T-helper 2 cell (primary cell): Measurements from ENCODE around the gene NRSN1.
"Not testable (repeated sequence)": the region's sequence is repeated elsewhere in the genome, so short reads cannot be mapped to it uniquely, and the experiment has no call there.

Source experiments
- DNase-seq, 5 experiments: peaks; one replicate each; pipeline versions ENCODE4 v3.0.0 to v3.0.0-alpha.2; 2012 to 2022

Gene NRSN1

DNA sequence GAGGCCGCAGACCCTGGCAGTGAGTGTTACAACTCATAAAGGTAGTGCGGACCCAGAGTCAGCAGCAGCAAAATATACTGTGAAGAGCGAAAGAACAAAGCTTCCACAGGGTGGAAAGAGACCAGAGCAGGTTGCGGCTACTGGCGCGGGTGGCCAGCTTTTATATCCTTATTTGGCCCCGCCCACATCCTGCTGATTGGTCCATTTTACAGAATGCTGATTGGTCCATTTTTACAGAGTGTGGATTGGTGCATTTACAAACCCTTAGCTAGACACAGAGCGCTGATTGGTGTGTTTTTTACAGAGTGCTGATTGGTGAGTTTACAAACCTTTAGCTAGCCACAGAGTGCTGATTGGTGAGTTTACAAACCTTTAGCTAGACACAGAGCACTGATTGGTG, 16.7 kb downstream of the NRSN1 start:
- not testable (repeated sequence) for DNase-seq

DNA sequence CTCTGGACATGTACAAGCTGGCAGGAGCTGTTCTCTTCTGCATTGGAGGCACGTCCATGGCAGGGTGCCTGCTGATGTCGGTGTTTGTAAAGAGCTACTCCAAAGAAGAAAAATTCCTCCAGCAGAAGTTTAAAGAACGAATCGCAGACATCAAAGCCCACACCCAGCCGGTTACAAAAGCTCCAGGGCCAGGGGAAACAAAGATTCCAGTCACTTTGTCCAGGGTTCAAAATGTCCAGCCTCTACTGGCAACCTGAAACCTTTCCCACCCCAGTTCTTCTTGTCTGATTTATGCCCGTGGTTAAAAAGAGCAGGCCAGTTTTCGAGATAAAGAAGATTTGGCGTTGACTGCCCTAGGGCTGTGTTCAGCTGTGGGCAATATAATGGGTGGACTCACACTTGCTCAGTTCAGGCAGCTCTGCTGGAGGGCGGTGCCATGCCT, 19.7 kb downstream of the NRSN1 start:
- no peak for DNase-seq

GRCh38 chr6:24146871-24147270, 20.9 kb downstream of the NRSN1 start:
- DNase-seq, result no peak

GRCh38 chr6:24147511-24148153, 21.6 kb downstream of the NRSN1 start:
- no peak for DNase-seq

DNA sequence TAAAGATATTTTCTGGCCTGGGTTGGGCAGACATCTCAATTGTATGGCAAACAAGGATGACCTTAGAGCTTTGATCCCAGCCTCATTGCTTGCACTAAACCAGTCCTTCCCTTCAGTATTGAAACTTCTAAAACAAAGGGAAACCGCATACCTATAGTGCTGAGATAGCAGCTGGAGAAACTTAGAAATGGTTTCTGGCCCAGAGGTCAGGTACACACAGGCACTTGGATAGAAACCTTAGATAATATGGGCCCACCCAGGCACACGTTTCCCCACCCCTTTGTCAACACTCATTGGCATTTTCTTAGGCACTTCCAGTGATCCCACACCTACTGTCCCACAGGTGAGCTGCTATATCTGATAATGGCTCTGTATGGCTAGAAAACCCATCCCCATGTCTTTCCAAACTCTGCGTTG, 22.1 kb downstream of the NRSN1 start:
- DNase-seq, result no peak

DNA sequence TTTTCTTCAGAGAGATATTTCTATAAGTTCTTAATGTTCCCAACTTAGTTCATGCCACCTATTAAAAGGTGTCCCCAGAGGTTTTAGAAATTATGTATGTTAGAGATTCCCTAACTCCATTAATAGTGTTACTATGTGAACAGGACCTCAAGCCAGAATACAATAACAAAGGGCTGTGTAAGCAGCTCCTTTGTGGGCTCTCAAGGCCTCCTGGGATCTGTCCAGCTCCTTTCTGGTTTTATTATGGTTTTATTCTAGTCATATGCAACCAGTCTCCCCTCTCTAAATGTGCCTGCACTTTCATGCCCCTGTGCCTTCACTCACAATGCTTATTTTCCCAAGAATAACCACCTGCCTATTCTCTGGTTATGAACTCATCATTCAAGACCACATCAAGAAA, 22.7 kb downstream of the NRSN1 start:
- DNase-seq, result no peak

GRCh38 chr6:24149296-24149695, 23.3 kb downstream of the NRSN1 start:
- no peak for DNase-seq

- DNase-seq, result no peak
These were observed 23.8 kb downstream of the NRSN1 start for GRCh38 chr6:24149836-24150235.

DNA sequence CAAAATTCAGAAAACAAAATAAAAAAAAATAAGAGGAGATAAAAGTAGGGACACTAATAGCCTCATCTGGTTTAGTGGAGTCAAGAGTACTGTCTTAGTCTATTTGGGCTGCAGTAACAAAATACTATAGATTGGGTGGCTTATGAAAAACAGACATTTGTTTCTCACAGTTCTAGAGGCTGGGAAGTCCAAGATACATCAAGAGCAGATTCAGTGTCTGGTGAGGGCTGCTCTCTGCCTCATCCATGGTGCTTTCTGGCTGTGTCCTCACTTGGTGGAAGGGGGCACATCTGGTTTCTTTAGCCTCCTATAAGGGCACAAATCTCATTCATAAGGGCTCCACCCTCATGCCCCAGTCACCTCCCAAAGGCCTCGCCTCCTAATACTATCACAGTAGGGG, 26.0 kb downstream of the NRSN1 start:
- no peak for DNase-seq

DNA sequence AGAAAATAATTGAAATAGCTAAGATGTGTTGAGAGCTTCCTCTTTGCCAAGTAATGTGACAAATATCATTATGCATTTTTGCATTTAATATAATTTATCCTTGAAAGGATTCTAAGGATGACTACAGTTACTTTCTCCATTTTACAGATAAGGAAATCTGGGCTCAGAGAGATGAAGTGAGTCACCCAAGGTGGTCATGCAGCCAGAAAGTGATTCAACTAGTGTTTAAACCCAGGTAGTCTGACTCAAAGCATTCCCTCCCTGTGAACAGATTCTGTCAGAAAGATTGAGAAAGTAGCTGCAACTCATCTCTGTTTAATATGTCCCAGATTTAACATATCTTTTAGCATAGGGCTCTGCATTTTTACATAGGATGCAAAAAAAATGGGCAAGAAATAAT, 28.1 kb downstream of the NRSN1 start:
- DNase-seq, result no peak

DNA sequence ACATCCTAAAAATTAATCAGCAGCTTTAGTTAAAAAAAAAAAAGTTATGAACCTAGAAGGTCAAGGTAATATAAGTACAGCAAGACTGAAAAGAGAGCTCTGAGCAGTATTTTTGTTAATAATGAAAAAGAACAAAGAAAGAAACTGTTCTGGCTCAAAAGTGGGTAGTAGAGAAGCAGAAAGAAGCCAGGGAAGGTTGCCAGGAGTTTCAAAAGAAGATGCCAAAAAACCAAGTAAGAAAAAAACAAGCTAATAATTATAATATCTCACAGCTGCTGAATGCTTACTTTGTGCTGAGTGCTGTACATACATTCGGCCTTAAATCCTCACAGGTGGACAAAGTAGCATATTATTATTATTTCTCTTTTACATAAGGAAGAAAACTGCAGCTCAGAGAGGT, 31.9 kb downstream of the NRSN1 start:
- DNase-seq, result no peak

DNA sequence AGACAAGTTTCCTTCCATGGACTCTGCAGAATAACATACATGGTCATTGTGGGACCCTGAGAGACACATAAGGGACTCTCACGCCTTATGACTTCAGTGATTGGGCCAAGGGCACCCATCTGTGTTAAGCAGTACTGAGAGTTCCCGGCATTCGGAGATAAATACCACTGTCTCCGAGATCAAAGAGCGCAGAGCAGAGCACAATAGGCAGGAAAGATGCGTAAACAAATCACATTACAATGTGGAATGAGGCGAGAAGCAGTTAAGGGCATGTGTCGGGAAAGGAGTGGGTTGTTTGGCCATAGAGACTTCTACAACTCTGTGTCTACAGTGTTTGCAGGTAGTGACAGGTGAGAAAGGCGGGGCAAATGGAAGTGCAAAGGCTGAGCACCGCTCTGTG, 57.6 kb downstream of the NRSN1 start:
- DNase-seq, result no peak

GRCh38 chr6:24186349-24186748, 60.3 kb downstream of the NRSN1 start:
- DNase-seq, result no peak

- no peak for DNase-seq
These were observed 62.1 kb downstream of the NRSN1 start for GRCh38 chr6:24187965-24188577.

GRCh38 chr6:24188578-24189080, 62.6 kb downstream of the NRSN1 start:
- DNase-seq, result no peak

DNA sequence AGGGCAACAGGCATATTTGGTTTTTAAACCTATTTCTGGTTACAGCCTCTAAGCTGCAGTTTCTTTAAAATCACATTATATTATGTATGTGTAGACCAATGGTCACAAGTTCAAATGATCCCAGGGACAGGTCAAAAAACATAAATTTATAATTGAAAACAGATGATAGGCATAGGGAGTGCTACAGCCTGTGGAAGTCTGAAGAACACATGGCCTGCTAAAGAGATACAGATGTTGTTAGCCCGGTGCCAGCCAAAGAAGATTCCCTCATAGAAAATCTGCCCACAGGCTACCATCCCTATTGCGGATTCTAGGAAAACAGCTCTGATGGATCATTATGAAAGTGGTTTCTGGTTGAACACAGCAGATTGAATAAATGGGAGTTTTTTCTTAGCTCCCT, 65.3 kb downstream of the NRSN1 start:
- no peak for DNase-seq

DNA sequence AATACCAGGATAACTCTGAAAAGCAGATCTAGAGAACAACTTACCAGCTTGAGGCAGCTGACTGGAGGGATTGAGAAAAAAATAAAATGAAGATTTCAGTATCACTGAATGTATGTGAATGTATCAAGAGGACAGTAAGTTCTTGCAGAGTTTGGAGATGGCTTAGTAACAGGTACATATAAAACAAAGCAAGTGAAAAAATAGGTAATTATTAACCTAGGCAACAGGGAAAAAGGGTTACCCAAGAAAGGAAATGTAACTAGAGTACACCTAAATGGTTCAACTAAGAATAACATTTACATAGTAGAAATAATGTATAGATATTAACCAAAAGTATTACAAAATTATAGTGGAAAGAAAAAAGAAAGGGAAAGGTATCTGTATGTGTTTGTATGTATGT, 67.3 kb downstream of the NRSN1 start:
- DNase-seq, result no peak

DNA sequence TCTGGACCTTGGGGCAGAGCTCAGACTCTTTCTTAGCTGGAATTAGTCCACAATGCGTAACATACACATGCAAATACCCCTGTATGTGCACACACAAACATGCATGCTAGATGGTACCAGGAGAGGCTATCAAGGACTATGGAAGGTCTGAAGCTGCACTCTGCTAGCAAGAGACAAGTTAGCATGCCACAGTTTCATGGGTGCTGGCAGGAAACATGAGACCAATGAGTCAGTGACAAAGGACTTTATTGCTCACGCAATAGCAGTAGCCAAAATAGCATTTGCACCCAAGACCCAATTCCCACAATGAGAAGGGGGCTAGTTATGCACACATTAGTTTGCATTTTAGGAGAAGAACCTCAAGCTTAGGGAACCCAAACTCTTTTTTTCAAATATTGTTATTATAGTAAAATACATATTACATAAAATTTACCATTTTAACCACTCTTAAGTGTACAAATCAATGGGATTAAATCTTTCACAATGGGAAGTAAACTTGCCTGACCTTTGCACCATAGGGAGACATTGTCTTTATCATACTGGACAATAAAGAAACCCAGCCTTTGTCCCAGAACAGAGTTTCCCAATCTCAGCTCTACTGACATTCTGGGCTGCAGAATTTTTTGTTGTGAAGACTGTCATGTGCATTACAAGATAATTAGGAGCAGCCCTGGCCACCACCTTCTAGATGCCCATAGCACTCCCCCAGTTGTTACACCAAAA, 69.1 kb downstream of the NRSN1 start:
- DNase-seq, result no peak

- no peak for DNase-seq
These were observed 70.0 kb downstream of the NRSN1 start for GRCh38 chr6:24195836-24196597.
